AG20443 (cell line): ENCODE results near the gene ACTR10.
"Not testable (repeated sequence)": the region's sequence is repeated elsewhere in the genome, so short reads cannot be mapped to it uniquely, and the experiment has no call there.

Source experiments
- DNase-seq: peaks from one replicate; pipeline ENCODE4 v3.0.0; 2012; ENCODE audit warnings: low spot score, mixed read lengths

ACTR10 gene

DNA sequence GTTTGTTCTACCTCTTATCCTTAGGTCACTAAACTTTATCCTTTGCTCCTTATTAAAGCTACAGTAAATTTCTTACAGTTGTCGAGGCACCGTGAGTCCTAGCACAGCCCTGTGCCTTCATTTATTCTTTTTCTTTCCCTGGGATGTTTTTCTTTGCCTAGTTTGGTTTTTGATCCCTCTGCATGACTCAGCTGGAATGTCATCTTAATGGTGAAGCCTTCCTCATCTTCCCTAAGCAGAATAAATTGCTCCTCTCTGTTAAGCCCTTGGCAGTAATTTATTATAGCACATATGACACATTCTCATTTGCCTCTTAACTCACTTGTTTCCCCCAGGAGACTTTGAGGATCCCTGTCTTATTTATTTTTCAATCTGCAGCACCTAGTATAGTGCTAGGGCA, 16.6 kb downstream of the ACTR10 start:
- no peak for DNase-seq

DNA sequence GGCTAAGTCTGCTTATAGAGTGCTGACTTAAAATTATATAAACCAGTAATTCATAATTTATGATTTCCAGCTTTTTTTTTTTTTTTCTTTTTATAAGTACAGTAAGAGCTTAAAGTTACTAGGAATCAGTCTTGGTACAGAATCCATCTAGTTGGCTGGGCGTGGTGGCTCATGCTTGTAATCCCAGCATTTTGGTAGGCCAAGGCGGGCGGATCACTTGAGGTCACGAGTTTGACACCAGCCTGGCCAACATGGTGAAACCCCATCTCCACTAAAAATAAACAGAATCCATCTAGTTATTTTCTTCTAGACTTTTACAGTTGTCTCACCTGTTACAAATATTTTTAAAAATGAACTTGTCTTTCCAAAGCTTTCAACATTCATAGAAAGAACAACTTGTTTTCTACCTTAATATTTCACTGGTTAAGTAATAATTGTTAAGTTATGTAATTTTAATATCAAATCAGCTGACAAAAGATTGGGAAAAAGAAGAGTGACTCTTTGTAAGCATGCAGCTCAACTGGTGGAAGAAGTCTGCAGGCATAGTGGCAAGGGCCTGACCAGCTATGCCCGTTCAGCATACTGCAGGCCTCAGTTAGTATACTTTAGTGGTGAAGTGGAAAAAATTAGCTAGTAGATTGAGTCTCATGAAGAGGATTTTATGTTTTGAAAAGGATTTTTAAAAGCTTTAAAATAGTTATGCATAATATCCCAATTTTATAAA, 27.3 kb downstream of the ACTR10 start:
- DNase-seq = no peak

DNA sequence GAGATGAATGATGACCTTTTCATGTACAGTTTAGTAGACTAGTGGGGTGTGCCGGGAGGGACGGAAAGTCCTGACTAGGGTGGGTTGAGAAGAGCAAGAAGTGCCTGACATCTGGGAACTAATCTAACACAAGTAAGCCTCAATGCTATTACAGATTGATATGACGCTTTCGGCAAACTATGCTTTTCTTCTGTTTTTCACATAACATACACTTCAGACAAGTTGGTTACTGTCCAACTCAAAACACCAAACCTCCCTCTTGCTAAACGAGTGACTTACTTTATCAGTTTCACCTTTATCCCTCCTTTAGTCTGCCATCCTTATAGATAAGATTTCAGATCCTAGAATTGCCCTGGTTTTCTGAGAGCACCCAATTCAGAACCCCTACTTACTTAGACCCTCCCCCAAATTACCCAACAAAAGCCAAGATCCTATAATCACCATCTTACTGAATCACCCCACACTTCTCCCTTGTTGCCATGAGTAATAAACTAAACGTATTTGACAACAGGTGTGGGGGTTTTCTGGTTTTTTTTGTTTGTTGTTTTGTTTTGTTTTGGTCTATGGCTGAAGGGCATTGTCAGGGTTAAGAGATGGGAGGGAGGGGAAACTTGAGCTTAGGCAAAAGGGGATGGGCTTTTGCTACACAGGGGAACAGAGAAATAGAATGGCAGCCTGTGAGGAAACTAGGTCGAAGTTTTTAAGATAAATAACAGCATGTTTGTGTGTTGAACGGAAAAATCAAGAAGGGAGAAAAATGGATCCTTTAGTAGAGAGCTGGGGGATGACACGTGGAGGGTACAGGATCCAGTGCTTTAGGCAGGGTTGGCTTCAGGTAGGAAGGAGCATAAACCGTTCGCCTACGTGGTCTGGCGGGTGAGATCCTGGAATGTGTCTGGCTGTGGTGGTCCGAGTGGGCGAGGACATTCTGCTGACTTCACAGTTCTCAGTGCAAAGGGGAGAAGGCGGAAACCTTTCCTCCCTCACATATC, 38.6 kb downstream of the ACTR10 start:
- no peak for DNase-seq

DNA sequence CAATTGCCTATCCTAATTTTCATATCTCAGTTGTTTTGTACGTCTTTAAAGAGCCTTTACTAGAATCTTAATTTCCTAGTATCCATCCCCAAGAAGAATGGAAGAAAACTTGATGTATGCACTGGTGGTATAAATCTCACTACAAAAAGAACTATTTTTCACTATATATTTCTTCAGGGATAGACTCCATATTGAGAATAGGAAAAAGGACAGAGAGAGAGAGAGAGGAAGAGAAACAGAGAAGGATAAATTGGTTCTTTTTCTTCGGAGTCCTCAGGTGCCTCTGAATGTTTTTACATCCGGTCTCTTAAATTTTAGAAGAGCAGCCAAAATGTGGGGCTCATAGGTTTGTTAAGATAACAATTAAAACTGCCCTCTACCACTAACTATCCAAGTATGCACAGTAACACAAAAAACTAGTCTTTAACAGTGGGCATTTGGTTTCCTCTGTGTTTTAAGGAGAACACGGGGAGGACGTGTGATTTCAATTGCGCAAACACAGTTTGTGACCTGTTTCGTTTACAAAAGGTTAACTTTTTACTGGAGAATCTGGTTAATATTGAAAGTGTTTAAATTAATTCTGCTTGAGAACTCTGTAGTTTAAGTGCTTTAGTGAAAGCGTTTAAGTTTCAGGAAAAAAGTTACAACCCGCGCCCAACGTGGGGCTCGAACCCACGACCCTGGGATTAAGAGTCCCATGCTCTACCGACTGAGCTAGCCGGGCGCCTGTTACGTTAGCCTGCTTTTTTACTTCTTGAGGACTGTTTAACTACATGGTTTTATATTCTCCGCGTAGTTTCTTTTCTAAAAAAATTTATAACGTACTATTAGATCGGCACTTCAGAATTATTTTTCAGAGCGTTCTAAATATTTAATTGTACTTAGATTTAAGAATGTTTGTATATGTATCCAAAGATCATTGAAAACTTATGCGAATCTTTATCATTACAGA, 39.6 kb downstream of the ACTR10 start:
- DNase-seq = peak; percentile 49

DNA sequence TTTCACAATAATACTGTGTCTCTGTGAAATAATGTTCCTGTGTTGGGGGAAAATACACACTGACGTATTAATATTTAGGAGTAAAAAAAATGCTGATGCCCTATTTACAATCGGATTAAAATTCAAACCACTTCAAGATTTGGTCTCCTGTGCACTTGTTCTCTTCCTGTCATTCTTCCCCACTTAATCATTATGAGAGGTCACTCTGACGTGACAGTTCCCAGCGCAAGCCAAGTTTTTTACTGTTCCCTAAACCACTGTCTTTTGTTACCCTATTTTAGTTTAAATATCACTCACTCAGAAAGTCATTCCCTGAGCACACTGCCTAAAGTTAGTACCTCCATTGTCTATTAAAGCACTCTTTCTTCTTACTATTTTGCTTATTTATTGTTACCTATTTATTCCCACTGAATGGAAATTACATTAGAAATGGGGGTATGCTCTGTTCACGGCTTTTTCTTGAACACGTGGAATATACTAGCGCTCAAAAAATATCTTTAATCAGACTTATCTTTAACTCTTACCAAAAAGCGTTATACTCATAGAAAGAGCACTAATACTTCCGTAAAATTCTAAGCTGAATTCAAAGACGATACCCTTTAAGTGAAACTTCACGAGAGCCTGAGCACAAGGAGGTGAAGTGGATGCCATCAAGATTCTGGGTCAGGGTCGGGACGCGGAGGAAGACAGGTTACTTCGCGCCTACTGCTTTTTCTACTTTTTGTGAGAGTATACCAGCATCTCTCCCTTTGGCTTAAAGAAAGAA, 44.0 kb downstream of the ACTR10 start:
- DNase-seq = no peak

DNA sequence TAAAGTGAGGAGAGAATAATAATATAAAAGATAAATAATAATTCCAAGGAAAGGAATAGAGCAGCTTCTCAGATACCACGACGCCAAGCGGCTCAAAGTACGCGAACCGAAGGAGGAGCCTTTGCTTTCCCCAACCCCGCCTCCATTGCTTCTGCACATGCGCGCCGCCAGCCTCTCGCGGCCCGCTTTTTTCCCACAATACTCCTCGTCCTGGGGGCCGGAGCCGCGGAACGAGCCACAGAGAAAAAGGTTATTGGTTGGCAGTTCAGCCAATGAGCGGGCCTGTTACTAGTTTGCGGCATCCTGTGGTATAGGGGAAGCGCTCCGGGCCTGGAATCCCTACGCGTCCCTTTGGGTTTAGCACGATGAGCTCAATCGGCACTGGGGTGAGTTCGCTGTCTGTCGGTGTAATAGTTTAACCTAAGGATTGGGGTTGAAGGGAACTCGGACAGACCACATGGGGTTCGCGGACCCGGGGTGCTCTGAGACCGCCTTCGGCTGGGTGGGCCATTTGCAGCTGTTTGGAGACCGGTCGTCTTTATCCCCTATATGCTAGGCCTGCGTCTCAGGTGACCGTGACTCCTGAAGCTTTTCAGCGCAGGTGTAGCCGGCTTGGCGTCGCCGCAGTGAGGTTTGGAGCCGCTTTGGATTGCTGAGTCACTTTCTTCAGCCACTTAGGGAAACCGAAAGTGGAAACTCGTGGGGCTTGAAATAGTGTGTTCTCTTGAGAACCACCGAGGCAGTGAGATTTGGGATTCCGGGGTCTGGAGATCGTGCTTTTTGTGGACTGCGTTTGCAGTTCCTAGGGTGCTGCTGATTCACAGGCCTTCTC, 44.8 kb downstream of the ACTR10 start, which contains the start of gene PSMA3:
TSS of gene PSMA3 (plus strand) at position 288 of the 832 bp plus-strand sequence. CDS start at position 366, 78 bp downstream.
- peak; percentile 99 for DNase-seq

DNA sequence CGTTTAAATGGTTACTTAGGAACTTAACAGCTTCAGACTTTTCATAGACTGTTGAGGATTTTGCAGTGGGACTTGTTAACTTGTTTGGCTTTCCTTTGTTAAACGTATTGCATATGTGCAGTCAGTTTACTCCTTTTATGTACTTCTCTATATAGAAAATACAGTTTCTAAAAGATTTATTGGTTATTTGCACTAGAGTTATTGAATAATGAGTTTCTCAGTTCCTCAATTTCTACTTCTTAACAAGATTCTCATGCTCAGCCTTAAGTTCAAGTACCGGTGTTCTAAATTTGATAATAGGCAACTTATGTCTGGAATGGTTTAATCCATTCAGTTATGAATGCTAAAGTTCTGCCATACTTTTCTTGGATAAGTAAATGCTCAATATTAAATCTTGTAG, 45.6 kb downstream of the ACTR10 start:
- DNase-seq = no peak

DNA sequence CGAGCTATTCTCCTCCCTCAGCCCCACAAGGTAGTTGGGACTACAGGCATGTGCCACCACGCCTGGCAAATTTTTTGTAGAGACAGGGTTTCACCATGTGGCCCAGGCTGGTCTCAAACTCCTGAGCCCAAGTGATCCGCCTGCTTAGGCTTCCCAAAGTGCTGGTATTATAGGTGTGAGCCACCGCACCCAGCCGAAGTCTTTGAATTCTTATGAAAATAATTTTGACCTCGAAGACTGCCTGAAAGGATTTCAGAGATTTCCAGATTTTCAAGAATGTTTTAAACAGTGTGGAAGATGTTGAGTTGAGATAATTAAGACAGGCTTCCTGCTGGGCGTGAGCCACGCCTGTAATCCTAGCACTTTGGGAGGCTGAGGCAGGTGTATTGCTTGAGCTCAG, 49.7 kb downstream of the ACTR10 start:
- DNase-seq = no peak

DNA sequence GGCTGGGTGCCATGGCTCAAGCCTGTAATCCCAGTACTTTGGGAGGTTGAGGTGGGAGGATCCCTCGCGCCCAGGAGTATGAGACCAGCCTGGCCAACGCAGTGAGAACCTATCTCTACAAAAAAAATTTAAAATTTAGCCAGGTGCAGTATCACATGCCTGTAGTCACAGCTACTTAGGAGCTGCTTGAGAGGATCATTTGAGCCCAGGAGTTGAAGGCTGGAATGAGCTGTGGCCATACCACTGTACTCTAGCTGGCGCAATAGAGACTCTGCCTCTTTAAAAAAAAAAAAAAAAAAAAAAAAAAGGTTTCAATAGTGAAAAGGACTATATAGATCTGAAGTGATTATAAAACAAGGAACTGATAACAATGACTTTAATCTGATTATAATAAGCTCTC, 58.2 kb downstream of the ACTR10 start:
- no peak for DNase-seq

DNA sequence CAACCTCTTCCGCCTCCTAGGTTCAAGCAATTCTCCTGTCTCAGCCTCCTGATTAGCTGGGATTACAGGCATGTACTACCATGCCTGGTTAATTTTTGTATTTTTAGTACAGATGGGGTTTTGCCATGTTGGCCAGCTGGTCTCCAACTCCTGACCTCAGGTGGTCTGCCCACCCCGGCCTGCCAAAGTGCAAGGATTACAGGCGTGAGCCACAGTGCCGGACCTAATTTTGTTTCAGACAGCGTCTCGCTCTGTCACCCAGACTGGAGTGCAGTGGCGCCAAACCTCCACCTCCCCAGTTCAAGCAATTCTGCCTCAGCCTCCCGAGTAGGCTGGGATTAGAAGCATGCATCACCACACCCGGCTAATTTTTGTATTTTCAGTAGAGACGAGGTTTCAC, 62.1 kb downstream of the ACTR10 start:
- DNase-seq = not testable (repeated sequence)

DNA sequence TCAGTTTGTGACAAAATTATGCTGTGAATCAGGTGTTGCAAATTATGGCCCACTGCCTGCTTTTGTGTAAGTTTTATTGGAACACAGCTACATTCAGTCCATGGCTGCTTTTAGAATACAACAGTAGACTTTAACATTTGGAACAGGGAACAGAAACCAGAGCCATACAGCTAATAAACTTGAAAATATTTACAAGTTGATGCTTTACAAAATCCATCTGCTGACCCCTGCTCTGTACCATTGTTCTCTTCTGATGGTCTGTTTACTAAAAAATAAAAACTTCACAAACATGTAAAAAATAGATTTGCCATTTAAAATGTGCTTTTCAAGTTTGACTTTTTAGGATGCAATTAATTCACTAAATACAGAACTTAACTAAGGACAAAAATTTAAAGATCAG, 65.5 kb downstream of the ACTR10 start:
- DNase-seq = no peak

DNA sequence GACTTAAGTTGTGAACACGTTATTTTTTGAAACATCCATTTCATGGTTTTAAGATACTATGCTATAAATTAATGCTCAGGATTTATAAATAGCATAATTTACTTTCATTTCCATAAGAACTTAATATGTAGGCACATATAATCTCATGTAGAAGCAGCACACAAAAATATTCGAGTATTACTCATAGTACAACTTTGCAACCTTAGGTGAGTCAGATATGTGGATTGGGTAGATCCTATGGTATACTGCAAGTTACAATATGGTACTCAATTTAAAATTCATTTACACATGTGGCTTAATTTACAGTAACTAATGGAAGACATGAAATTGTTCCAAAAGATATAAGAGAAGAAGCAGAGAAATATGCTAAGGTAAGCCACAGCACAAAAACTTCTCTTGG, 70.7 kb downstream of the ACTR10 start:
- no peak for DNase-seq

DNA sequence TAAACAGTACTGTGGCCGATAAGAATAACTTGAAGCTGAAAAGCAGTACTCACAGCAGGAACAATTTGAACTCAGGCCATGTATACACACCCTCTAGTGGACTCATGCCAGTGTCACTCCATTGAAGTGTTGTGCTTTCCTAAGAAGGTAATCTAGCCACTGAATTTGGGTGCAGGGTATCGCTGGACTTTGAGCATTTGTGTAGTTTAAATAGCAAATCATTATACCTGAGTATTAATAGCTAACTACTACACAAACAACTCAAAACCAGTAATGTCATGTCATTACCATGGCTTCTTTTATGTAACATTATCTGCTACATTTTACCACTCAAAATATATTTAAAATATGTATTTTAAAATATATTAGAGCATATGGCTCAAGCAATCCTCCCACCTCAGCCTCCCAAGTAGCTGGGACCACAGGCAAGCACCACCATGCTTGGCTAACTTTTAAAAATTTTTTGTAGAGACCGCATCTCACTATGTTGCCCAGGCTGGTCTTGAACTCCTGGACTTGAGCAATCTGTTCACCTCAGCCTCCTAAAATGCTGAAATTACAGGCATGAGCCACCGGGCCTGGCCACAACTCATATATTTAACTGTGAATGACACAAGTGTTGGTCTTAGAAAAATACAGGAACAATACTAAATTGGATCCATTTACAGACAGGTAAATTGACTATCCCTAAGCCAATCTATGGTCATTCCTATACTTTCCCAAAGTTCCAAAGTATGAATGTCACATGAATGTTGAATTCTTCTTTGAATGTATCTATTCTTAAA, 72.8 kb downstream of the ACTR10 start:
- DNase-seq = peak; percentile 14

DNA sequence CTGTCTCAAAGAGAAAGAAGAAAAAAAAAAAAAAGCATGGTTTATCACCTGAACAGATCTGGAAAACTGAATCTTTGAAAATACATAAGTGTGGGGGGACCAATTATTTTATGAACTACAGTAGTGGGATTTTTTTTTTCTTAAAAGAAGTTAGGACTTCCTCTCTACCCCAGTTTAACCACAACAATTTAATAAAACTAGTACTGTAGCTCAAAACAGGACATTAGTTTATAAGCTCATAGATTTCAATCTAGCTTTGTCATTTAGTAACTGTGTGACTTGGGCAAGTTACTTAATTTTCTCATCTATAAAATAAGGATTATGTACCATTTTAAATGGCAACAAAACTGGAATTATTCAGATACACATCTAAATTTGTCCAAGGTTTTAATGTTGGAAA, 74.9 kb downstream of the ACTR10 start:
- DNase-seq = no peak

DNA sequence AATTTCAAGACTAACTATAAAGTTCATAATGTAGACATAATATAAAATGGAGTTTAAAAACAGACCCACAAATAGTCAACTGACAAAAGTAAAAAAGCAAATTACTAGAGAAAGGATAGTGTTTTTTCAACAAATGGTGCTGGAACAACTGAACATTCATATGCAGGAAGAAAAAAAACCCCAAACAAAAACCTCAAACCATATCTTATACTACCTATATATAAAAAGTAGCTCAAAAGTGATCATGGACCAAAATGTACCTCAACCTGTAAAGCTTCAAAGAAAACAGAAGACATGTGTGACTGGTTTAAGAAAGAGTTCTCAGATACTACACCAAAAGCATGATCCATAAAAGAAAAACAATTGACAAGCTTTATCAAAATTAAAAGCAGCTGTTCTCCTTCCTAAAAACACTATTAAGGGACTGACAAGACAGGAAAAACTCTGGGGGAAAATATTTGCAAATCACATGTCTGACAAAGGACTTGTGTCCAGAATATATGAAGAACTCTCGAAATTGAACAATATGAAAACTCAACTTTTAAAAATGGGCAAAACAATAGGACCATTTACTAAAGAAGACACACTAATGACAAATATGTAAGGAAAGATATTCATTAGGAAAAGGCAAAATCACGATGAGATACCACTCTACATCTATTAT, 75.7 kb downstream of the ACTR10 start:
- no peak for DNase-seq

DNA sequence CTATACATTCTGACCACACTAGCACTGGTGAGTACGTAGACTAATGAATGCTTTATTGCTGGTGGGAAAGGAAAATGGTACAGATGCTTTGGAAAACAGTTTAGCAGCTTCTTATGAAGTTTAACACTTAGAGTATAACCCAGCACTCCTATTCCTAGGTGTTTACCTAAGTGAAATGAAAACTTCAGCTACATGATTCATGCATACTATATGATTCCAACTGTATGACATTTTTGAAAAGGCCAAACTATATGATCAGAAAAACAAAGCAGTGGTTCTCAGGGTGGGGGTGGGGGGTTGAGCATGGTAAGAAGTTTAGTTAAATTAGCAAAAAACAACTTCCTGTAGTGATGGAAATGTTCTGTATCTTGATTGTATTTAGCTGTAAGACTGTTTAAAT, 76.3 kb downstream of the ACTR10 start:
- DNase-seq = no peak

DNA sequence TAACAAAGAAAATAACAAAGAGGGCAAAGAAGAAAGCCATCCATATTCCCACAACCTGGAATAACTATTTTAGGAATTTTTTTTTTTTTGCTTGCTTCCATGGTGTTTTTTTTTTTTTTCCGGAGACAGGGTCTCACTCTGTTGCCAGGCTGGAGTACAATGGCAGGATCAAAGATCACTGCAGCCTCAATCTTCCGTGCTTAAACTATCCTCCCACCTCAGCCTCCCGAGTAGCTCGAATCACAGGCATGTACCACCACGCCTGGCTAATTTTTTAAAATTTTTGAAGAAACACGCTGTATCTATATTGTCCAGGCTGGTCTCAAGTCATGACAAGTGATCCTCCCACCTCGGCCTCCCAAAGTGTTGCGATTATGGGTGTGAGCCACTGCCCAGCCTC, 78.2 kb downstream of the ACTR10 start:
- no peak for DNase-seq

DNA sequence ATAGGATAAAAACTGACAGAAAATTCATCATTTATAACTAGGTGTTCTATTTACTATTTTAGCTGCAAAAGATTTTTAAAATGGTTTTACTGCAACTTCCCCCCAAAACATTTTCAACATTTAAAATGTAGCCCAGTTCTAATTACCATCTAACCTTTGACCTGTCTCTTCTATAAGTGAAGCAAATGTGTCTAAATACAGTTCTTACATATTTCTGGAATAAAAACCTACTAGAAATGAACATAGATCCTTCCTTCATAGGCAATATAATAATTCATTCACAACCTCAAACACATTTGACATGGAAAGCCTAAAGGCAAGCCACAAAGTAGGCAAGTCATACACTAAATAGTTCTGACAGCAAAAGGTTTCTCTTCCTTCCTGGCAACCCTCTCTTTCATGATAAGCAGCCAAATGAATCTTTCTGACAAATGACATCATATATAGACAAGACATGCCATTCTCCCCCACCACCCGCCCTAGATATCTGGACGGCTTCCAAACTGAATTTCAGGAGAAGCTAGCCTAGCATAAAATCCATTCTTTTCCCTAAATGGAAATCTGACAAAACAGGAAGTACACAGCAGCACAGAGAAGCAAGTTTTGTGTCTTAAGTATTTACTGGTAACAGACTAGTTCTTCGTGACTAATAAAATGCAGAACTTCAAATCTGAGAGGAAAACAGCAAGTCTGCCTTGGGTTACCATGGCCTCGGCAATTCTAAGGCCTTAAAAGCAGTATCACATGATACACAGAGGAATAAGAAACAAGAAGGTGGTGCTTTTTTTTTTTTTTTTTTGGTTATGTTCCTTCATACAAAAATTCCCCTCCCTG, 81.2 kb downstream of the ACTR10 start:
- DNase-seq = peak; percentile 78
